Neural cell (in vitro differentiated cells): ENCODE measurements around the gene MED8. TPM values are rescaled to one million over a fixed set of nuclear protein-coding genes. Genes with fewer than 3 reads are reported as not detected.

Source experiments
- H2AFZ ChIP-seq: fragments of 200-600, 300-800 bp; sonication (generic), shearing (Covaris generic); 2 replicates; pipeline ENCODE4 v1.6.0; 2014; ENCODE audit warnings: low read depth, mild to moderate bottlenecking, antibody characterized with exemption, low read length, moderate library complexity
- H3F3A ChIP-seq: fragments of 200-600 bp; shearing (Covaris generic); 2 replicates; pipeline ENCODE4 v1.6.1; 2016; ENCODE audit warnings: mild to moderate bottlenecking, moderate library complexity, mixed read lengths, antibody characterized with exemption, low read length; ENCODE audit not compliant: insufficient read depth, poor library complexity, severe bottlenecking
- H3K27ac ChIP-seq: fragments of 200-600, 300-800 bp; sonication (generic), shearing (Covaris generic); 2 replicates; pipeline ENCODE4 v1.5.1; 2014; ENCODE audit warnings: mild to moderate bottlenecking, low read length, moderate library complexity
- H3K27me3 ChIP-seq: fragments of 300-800, 200-600 bp; sonication (generic), shearing (Covaris generic); 2 replicates; pipeline ENCODE4 v1.6.0; 2014; ENCODE audit warnings: mild to moderate bottlenecking, low read depth, low read length, moderate library complexity; ENCODE audit not compliant: insufficient read depth
- H3K36me3 ChIP-seq: fragments of 300-800, 200-600 bp; sonication (generic), shearing (Covaris generic); 2 replicates; pipeline ENCODE4 v1.5.1; 2014; ENCODE audit warnings: mild to moderate bottlenecking, antibody characterized with exemption, low read length, moderate library complexity; ENCODE audit not compliant: insufficient read depth
- H3K4me2 ChIP-seq: fragments of 300-800, 200-600 bp; sonication (generic), shearing (Covaris generic); 2 replicates; pipeline ENCODE4 v1.6.0; 2014; ENCODE audit warnings: mild to moderate bottlenecking, low read length
- H3K4me3 ChIP-seq: fragments of 300-800, 200-600 bp; sonication (generic), shearing (Covaris generic); 2 replicates; pipeline ENCODE4 v1.5.1; 2014; ENCODE audit warnings: mild to moderate bottlenecking, low read length, moderate library complexity
- H3K79me2 ChIP-seq: fragments of 200-600 bp; shearing (Covaris generic); replicated peaks from 2 replicates; pipeline ENCODE4 v1.6.0; 2014; ENCODE audit warnings: mild to moderate bottlenecking, low read length, moderate library complexity; ENCODE audit not compliant: insufficient read depth
- H3K9ac ChIP-seq: fragments of 300-800, 200-600 bp; sonication (generic), shearing (Covaris generic); 2 replicates; pipeline ENCODE4 v1.6.1; 2016; ENCODE audit warnings: mild to moderate bottlenecking, low read length, mixed read lengths
- H3K9me2 ChIP-seq: fragments of 200-600 bp; shearing (Covaris generic); 2 replicates; pipeline ENCODE4 v1.6.1; 2016; ENCODE audit warnings: mild to moderate bottlenecking, low read length, mixed read lengths; ENCODE audit not compliant: insufficient read depth
- H3K9me3 ChIP-seq: fragments of 200-600, 300-800 bp; sonication (generic), shearing (Covaris generic); 2 replicates; pipeline ENCODE4 v1.6.1; 2016; ENCODE audit warnings: mild to moderate bottlenecking, mixed run types, low read length, moderate library complexity, mixed read lengths
- H4K20me1 ChIP-seq: fragments of 200-600 bp; shearing (Covaris generic); 2 replicates; pipeline ENCODE4 v1.6.1; 2016; ENCODE audit warnings: mild to moderate bottlenecking, mixed run types; ENCODE audit not compliant: insufficient read depth
- EP300 ChIP-seq: fragments of 450-650 bp; conservative IDR thresholded peaks from 2 replicates; pipeline ENCODE4 v1.6.1; 2014; ENCODE audit warnings: antibody characterized with exemption, mild to moderate bottlenecking, moderate library complexity; ENCODE audit not compliant: poor library complexity, severe bottlenecking
- EZH2 ChIP-seq: fragments of 200-600, 300-800 bp; shearing (Covaris generic), sonication (generic); IDR thresholded peaks from 2 replicates; pipeline ENCODE4 v1.6.1; 2014; ENCODE audit warnings: antibody characterized with exemption, low read length, borderline replicate concordance, mild to moderate bottlenecking; ENCODE audit not compliant: insufficient read depth, poor library complexity, severe bottlenecking
- MXI1 ChIP-seq: fragments of 450-650 bp; conservative IDR thresholded peaks from 2 replicates; pipeline ENCODE4 v1.6.1; 2014; ENCODE audit warnings: antibody characterized with exemption, mild to moderate bottlenecking; ENCODE audit not compliant: poor library complexity, severe bottlenecking
- POLR2AphosphoS5 ChIP-seq: IDR thresholded peaks from 2 replicates; pipeline ENCODE4 v1.6.1; 2012
- RAD21 ChIP-seq: fragments of 450-650 bp; conservative IDR thresholded peaks from 2 replicates; pipeline ENCODE4 v1.6.1; 2014; ENCODE audit warnings: antibody characterized with exemption, mild to moderate bottlenecking, moderate library complexity
- REST ChIP-seq: IDR thresholded peaks from 2 replicates; pipeline ENCODE4 v1.6.1; 2012; ENCODE audit warnings: borderline replicate concordance
- SMC3 ChIP-seq: fragments of 450-650 bp; conservative IDR thresholded peaks from 2 replicates; pipeline ENCODE4 v1.6.1; 2014; ENCODE audit warnings: antibody characterized with exemption, mild to moderate bottlenecking, moderate library complexity; ENCODE audit not compliant: poor library complexity
- TAF1 ChIP-seq: IDR thresholded peaks from 2 replicates; pipeline ENCODE4 v1.6.1; 2012; ENCODE audit warnings: low read depth
- polyA plus RNA-seq: library from polyadenylated mRNA; depleted of rRNA; stranded (reverse); fragments of >200 nt; gene quantifications from 2 replicates; pipeline ENCODE4 v1.2.3, GENCODE V29; 2014
- TF ChIP-seq, protein P1 (sequence below): fragments of 450-650 bp; IDR thresholded peaks from 2 replicates; pipeline ENCODE4 v1.5.1; 2014; ENCODE audit warnings: antibody characterized with exemption, mild to moderate bottlenecking, moderate library complexity; ENCODE audit not compliant: poor library complexity, severe bottlenecking

Gene MED8
- polyA plus RNA-seq, 1 donor from 2014 or later = 59.2 TPM

DNA sequence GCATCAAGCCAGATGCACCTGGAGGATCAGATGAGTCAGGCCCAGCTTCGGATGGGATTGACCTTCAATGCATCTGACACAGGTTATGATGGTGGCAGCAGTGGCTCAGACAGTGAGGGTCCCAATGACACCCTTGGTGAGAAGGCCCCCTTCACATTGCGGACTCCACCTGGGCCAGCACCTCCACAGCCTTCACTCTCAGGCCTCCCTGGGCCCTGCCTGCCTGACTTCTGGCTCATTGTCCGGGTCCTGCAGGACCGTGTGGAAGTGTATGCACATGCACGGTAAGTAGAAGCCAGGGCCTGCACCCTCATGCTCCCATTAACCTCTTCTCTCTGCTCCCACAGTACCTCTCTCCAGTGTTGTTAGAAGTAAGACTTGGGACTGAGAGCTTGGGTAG is 43.3 kb upstream of the MED8 start:
- H3K27me3 ChIP-seq = no peaks in the 10 kb centered on the region
- H4K20me1 ChIP-seq = no peaks in the 10 kb centered on the region
- H3K4me3 ChIP-seq = no peak overlapping the region
- H3K9me3 ChIP-seq = no peaks in the 10 kb centered on the region
- no peaks in the 10 kb centered on the region for H3K79me2 ChIP-seq
- no peaks in the 10 kb centered on the region for H3F3A ChIP-seq
- H3K4me2 ChIP-seq = no peak overlapping the region
- H3K36me3 ChIP-seq = peaks cover 6% of the 10 kb centered on the region
- H3K9ac ChIP-seq = no peak overlapping the region
- no peak overlapping the region for H3K27ac ChIP-seq
- H2AFZ ChIP-seq = no peak overlapping the region
- H3K9me2 ChIP-seq = no peaks in the 10 kb centered on the region
- TF ChIP-seq REST (no peak), SMC3 (no peak), RAD21 (no peak), TAF1 (no peak), MXI1 (no peak), EZH2 (no peak), POLR2AphosphoS5 (no peak), EP300 (no peak)
- TF ChIP-seq, protein P1, sequence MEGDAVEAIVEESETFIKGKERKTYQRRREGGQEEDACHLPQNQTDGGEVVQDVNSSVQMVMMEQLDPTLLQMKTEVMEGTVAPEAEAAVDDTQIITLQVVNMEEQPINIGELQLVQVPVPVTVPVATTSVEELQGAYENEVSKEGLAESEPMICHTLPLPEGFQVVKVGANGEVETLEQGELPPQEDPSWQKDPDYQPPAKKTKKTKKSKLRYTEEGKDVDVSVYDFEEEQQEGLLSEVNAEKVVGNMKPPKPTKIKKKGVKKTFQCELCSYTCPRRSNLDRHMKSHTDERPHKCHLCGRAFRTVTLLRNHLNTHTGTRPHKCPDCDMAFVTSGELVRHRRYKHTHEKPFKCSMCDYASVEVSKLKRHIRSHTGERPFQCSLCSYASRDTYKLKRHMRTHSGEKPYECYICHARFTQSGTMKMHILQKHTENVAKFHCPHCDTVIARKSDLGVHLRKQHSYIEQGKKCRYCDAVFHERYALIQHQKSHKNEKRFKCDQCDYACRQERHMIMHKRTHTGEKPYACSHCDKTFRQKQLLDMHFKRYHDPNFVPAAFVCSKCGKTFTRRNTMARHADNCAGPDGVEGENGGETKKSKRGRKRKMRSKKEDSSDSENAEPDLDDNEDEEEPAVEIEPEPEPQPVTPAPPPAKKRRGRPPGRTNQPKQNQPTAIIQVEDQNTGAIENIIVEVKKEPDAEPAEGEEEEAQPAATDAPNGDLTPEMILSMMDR = no peak

DNA sequence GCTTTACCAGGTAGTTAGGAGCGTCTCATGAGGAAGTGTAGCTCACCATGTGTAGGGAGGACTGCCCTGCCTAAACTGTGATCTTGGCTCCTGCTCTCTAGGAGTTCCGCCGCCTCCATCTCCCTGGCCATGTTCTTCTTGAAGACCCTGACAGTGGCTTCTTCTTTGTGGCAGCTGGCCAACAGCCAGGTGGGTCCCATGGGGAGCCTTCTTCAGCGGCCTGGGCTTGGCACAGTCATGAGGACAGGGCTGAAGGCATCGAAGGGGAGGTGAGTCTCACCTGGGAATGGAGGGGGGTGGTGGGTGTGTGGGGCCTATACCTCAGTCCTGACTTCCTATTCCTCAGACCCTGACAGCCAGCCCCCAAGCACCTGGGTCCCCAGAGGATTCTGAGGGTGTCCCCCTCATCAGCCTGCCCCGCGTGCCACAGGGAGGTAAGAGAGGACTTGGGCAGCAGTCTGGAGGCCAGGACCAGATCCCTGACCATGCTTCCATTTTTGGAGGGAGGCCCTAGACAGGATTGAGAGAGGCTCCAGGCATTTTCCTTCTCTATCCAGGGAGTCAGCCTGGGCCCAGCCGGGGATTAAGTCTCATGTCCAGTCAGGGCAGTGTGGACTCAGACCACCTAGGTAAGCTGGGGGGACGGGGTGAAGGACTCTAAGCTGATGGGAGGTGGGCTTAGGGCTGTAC is 42.7 kb upstream of the MED8 start:
- Histone ChIP-seq H3F3A (no peaks in the 10 kb centered on the region), H3K9ac (no peak overlapping the region), H3K4me2 (no peak overlapping the region), H3K9me2 (no peaks in the 10 kb centered on the region), H3K27me3 (no peaks in the 10 kb centered on the region), H3K79me2 (no peaks in the 10 kb centered on the region), H3K4me3 (no peak overlapping the region), H3K9me3 (no peaks in the 10 kb centered on the region), H3K36me3 (peaks cover 6% of the 10 kb centered on the region), H2AFZ (no peak overlapping the region), H4K20me1 (no peaks in the 10 kb centered on the region), H3K27ac (no peak overlapping the region)
- TF ChIP-seq, protein P1 = no peak
- TF ChIP-seq MXI1 (no peak), TAF1 (no peak), EZH2 (no peak), EP300 (no peak), POLR2AphosphoS5 (no peak), REST (no peak), SMC3 (no peak), RAD21 (no peak)
